GM12872 (cell line): Measurements from ENCODE around the gene MTX1.

Source experiments
- TF ChIP-seq, protein P1 (sequence below): IDR thresholded peaks from 3 replicates; pipeline ENCODE4 v1.5.1; 2011; ENCODE audit warnings: low read depth, mild to moderate bottlenecking, low read length, moderate library complexity; ENCODE audit not compliant: insufficient read depth

MTX1 gene

DNA sequence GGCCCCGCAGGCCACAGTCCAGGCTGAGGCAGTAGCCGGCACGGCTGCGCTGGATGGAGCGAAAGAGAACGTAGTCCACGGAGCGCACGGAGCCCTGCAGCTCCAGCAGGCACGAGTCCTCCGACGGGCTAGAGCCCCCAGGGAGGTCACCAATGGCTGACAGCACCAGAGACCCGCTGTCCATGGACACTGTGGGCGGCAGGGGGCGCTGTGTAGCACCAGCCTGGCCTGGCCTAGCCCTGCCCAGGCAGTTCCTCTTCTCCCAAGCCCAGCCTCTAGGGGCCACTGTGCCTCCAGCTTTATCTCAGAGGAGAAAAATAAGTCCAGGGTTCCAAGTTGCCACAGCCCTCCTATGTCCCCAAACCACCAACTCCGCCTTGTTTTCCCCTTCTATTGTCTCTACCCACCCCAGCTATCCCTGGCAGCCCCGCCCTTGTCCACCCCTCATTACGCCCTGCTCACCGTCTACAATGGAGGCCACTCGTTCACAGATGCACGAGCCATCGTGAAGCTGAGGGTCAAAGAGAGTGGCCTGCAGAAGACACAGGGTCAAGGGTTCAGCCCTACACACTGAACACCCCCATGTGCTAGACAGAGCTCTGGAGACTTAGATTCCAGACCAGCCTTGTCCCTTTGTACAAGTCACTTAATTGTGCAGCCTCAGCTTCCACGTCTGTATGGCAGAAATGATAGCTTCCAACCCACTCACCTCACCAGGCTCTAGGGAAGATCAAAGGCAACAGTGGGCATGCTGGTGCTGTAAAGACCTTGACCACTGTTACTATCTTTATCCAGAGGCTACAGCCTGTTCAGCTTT, 42.3 kb downstream of the MTX1 start:
- TF ChIP-seq, protein P1, sequence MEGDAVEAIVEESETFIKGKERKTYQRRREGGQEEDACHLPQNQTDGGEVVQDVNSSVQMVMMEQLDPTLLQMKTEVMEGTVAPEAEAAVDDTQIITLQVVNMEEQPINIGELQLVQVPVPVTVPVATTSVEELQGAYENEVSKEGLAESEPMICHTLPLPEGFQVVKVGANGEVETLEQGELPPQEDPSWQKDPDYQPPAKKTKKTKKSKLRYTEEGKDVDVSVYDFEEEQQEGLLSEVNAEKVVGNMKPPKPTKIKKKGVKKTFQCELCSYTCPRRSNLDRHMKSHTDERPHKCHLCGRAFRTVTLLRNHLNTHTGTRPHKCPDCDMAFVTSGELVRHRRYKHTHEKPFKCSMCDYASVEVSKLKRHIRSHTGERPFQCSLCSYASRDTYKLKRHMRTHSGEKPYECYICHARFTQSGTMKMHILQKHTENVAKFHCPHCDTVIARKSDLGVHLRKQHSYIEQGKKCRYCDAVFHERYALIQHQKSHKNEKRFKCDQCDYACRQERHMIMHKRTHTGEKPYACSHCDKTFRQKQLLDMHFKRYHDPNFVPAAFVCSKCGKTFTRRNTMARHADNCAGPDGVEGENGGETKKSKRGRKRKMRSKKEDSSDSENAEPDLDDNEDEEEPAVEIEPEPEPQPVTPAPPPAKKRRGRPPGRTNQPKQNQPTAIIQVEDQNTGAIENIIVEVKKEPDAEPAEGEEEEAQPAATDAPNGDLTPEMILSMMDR, result peak; percentile 100

DNA sequence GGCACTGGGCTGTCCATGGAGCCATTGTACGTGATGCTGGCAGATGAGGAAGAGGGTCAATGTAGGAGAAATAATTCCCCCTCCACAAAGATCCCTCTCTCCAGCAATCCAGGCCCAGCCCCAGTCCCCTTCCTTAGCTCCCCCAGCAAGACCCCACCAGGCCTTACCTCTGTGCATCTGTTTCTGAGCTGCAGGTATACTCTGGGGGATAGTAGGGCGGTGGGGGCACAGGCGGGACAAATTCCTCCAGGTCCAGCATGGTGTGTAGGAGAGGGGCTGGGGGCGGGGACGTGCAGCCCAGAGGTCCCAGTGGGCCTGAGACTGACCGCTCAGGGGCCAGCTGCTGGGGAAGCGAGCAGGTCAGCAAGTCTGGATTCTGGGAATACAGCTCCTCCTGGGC, 43.1 kb downstream of the MTX1 start:
- TF ChIP-seq, protein P1, result no peak

DNA sequence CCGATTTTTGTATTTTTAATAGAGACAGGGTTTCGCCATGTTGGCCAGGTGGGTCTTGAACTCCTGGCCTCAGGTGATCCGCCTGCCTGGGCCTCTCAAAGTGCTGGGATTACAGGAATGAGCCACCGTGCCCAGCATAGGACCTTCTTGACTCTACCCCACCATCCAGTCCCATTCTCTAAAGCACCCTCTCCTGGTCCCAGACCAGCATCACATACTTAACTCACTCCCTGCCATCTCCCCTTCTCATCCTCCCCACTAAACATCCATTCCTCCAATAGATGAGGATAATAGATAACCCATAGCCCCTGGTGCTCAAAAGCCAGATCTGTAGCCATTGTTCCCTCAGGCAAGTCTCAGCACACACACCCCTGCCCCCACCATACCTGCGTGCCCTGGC, 44.7 kb downstream of the MTX1 start:
- TF ChIP-seq, protein P1, result no peak

DNA sequence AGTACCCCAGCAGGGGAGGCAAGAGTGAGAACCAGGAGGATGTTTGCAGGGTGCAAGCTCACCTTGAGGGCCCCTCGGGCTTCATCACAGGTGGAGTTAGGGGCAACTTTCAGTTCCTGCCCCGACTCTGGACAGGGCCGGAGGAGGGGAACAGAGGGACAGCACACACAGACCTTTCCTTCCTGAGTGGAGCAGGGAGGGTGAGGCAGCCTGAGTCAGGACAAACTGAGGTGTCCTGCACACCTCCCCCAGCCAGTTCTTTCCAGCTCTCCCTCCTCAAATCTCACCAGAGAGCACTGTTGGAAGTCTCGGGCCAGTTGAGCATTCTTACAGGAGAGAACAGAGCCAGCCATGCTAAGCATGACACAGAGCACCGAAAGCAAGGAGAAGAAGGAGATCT, 45.3 kb downstream of the MTX1 start:
- TF ChIP-seq, protein P1, result no peak

DNA sequence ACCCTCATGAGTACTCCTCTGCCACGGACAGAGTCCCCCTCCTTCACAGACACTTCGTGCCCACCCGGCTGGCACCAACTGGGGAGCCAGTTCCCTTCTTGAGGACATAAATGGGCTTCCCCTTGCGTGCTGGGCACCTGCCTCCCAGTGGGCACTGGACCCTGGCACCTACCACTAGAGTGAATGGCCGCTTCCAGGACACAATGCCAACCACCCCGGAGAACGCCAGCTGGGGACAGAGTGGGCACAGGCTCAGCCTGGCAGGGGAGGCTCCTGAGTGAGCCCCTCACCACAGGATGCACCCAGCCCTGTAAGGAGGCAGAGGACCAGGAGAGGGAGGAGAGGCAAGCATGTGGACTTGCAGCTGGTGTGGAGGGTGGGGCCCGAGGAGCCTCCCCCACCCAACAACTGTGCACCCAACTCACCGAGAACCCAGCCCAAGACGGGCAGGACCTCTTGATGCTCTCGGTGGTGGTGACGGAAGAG, 45.8 kb downstream of the MTX1 start:
- TF ChIP-seq, protein P1, result no peak

DNA sequence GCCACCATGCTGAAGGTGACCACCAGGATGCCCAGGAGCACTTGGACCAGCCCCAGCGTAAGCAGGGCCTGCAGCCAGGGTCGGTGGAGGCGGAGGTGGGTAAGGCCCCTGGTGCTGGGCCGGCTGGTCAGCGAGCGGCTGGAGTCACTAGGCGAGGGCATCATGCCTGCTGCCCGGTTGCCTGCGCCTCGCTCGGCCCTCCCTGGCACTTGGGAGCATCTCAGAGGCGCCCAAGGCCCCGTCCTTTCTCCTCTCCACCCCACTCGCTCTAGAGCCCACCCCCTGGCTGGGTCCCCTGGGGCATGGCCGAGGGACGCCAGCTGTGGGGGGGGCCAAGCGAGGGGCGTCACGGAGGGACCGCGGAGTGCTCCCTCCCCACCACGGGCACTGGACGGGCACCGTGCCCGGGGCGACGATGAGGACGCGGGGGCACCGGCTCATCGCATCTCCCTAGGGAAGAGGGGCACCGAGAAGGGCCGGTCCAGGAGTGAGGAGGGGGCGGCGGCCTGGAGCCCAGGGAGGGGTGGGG, 46.3 kb downstream of the MTX1 start:
- TF ChIP-seq, protein P1, result no peak

DNA sequence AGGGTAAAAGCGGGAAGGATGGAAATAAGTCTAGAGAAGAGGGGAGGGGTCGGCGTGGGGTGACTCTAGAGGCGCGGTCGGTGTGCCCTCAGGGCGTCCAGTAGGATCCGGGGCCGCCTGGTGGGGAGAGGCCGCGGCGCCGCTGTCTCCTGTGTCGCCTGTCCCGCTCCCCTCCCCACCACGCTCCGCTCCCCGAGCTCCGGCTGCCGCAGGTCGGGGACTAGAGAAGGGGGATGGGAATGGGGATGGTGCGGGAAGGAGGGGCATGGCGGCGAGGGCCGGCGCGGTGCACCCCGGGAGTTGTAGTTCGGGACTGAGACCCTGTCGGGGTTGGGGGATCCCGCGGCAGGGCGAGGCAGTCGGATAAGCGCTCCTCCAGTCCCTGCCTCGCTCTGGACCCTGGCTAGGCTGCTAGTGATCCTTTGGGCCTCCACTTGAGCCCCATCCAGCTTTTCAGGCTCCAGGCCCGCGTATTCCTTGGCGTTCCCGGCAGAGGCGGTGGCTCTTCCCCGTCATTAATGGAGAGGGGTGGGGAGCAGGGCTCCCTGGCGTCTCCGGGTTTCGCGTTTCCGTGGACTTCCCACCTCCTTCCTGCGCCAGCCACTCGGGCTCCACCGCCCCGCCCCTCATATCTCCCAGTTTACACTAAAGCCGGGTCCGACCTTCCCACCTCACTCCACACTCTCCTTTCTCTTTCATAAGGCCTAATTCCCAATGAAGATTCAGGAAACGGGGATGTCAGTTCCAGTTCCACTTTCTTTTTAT, 46.9 kb downstream of the MTX1 start, which contains the start of gene ENTREP3:
ENTREP3 (minus strand) TSS at position 241 of the 765 bp plus-strand sequence. CDS start 606 bp downstream, outside the sequence.
- TF ChIP-seq, protein P1, result no peak
